GM21367 (cell line): ENCODE results near the gene POLD2.
"Not testable (repeated sequence)": the region's sequence is repeated elsewhere in the genome, so short reads cannot be mapped to it uniquely, and the experiment has no call there.

Experiments used
- ATAC-seq: cut with Tn5 transposase; IDR thresholded peaks from one replicate; pipeline ENCODE4 v1.9.1; 2021; ENCODE audit not compliant: unreplicated experiment

Gene POLD2

DNA sequence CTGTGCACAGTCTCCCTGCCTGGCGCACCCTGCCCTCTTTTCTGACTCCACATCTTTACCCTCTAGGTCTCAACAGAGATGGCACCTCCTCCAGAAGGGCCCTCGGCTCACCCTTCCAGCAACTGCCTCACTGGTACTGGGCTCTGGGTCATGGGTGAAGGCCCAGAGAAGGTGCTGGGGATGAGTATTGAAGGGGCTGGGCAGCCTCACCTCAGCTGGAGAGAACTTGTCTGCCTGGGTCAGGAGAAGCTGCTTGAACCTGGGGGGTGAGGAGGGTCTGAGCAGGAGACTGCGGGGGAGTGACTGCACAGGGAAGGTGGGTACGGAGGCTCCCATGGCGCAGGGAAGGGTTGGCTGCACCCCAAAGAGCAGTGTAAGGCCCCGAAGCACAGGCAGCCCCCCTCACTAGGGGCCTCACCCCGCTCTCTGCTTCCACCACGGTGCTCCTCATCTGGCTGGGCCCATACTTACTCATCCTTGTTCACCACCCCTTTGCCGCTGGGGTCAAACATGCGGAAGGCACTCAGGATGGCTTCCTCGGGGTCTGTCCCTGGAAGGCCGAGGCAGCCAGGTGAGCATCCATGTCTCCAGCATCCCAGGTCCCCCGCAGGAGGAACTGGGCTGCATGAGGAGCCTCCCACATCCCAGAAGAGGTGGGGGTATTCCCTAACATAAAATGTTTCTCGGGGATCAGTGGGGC is 16.1 kb upstream of the POLD2 start:
- ATAC-seq: no peak

DNA sequence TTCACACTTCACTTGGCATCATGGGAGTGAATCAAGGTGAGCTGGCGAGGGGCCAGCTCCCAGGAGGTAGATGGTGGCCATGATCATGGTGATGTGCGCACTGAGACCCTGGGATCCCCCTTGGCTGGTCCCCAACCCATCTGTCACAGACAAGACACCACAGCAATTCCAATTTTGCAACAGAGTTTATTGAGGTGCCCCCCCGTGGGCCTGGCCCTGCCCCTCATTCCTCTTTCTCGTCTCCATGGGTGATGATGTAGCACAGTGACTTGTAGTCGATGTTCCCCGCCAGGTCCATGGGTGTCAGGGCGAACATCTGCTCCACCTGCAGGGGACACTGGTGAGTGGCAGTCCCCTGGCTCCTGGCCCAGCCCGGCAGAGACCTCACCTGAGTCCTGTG is 15.3 kb upstream of the POLD2 start:
- no peak for ATAC-seq

DNA sequence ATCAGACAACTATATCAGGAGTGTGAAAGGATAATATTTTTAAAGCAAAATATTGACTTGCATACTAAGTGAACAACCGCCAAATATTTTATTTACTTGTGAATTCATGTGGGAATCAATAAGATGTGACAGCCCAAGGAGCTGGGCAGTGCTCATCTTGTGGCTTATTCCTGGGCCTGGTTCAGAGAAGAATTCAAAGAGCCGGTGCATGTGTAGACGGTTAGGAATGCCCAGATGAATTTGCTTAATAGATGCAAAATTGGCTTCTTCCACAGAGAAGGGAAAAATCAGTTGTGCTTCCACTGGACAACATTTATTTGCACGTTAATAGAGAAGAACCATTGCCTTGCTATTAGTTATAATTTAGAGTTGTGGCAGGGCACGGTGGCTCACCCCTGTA is 13.4 kb upstream of the POLD2 start:
- no peak for ATAC-seq

DNA sequence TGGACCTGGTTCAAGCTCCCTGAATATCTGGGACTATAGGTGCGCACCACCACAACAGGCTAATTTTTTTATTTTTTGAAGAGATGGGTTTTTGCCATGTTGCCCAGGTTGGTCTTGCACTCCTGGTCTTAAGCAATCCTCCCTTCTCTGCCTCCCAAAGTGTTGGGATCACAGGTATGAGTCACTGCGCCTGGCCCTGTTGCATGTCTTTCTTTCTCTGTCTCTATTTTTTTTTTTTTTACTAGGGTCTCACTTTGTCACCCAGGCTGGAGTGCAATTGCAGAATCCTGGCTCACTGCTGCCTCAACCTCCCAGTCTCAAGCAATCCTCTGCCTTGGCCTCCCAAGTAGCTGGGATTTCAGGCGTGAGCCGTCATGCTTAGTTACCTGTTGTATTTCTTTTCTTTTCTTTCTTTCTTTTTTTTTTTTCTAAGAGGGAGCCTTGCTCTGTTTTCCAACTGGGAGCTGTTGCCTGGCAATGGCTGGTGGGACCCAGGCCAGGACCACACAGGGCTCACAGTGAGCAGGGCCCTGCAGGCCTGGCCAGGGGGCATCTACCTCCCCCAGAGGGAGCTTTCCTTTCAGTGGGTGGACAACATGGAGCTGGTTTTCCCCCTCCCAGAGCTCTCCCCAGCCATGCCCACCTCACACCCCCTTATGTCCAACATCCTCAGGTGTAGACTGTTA is 11.7 kb upstream of the POLD2 start:
- no peak for ATAC-seq

DNA sequence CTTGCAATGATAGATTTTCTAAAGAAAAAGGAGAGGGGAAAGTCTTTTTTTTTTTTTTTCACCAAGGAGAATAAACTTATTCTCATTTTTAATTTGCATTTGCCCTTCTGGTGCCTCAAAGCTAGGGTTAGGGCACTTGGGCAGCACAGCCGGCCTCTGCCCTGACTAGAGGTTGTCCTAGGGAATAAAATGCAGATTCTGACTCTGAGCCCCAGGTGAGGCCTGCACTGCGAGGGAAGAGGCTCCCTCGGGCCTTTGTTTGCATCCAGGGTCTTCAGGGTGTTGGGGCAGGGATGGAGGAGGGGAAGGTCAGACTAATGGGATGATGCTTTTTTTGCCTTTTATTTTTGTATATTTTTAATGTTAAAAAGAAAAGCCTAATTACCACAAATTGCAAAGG is 9.9 kb upstream of the POLD2 start:
- no peak for ATAC-seq

DNA sequence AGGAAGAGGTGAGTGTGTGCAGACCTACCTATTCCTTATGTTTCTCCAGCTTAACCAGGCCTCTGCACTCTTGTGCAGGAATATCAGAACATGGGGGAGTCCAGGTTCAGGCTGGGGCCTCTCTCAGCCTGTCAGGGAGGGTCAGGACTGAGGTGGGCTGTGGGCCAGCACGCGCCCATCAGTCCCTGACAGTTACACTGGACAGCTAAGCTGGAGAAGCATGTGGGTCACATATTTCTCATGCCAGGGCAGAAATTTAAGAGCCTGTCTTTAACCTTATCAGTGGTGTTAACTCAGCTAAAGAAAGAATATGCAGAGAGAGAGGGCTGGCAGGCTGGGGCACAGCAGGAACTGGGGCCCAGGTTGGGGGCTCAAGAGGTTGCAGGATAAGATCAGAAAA is 8.7 kb upstream of the POLD2 start:
- ATAC-seq: no peak

DNA sequence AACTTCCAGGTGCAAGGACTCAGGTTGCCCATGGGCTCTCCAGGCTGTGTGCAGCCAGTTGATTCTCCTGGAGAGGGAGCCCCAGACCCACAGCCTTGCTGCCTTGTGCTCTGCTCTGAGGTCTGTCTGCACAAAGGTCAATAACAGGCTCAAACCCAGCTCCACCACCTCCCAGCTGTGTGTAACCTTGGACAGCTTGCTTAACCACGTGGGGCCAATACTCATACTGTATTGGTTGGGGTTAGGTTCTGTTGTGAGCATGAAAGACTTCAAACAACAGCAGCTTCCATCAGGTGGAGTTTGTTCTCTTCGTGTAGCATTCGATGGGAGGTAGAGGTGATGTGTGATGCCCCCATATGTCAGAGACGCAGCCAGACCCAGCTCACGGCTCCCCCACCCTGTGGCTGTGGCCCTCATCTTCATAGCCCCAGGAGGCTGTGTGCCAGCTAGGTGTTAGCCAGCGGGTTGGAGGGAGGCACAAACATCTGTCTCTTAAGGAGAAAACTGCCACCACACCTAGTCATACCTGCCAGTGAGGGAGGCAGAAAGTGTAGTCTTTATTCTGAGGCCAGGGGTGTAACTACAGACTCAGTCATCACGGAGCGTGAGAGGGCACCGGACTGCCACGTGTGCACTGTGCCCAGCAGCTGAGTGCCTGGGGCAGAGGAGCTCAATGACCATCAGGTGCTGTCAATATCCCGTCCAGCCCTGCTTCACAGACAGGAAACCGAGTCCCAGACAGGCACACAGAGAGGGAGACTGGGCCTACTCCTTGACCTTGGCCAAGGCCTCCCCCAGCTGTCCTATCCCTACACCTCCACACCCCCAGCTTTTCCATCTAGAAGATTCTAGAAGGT is 8.1 kb upstream of the POLD2 start:
- ATAC-seq: no peak

DNA sequence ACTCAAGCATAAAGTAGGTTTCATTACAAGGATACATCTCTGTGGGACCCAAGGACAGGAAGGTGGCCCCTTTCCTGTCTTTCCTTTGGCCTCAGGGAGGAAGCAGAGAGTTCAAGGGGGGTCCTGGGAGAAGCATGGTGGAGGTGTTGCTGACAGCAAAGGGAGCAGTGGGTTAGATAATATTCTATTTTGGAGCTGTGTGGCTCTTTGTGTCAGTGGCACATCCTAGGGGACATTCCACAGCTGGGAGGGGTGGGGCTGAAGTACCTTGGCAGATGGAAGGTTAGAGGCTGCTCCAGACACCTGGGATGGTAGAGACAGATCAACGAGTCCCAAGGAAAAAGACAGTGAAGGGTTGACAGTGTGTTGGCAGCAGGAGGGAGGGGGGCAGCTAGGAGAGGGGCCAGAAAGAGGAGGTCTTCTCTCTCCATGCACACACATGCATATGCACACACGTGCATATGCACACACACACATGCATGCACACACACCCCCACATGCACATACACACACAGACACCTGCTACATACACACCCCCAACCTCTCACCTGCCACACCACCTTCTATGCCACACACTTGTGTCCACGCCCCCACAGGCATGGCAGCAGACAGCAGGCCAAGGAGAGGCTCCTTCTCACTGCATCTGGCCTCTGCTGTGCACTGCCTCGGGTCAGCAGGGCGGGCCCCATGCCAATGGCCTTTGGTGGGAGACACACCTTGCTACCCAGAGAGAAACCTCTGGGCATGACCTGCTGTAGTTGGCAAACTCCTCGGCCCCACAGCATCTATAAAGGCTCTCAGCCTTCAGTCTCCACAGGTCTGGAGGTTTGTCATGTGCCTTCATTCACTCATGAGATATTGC is 5.6 kb upstream of the POLD2 start:
- ATAC-seq: no peak

DNA sequence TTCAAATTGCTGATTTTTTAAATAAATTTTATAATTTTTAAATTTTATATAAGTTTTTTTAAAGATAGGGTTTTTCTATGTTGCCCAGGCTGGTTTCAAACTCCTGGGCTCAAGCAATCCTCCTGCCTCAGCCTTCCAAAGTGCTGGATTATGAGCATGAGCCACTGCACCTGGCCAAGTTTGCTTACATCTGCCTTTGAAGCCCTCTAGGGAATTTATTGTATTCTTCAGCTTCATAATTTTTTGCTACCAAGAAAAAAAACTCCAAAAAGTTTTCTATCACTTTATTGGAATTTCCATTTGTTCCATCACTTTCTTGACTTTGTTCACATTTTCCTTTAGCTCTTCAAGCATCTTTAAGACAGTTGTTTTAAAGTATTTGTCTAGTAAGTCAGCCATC is 3.8 kb upstream of the POLD2 start:
- ATAC-seq: no peak

DNA sequence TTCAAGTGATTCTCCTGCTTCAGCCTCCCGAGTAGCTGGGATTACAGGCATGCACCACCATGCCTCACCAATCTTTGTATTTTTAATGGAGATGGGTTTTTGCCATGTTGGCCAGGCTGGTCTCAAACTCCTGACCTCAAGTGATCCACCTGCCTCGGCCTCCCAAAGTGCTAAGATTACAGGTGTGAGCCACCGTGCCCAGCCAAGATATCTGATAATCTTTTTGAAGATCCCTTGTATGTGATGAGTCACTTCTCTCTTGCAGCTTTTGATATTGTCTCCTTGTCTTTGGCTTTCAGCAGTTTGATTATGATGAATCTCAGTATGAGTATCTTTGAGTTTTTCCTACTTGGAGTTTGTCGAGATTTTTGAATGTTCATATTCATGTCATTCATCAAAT is 3.2 kb upstream of the POLD2 start:
- not testable (repeated sequence) for ATAC-seq

DNA sequence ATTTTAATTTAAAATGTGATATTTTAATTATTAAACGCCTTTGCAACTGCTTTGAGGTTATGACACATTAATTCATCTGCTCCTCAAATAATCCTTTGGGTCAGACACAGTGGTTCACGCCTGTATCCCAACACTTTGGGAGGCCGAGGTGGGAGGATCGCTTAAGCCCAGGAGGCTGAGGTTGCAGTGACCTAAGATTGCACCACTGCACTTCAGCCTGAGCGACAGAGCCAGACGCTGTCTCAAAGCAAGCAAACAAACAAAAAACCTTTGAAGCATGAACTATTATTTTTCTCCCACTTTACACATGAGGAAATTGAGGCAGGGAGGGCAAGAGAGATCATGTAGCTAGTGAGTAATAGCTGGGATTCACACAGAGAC is 1.5 kb upstream of the POLD2 start:
- ATAC-seq: no peak

DNA sequence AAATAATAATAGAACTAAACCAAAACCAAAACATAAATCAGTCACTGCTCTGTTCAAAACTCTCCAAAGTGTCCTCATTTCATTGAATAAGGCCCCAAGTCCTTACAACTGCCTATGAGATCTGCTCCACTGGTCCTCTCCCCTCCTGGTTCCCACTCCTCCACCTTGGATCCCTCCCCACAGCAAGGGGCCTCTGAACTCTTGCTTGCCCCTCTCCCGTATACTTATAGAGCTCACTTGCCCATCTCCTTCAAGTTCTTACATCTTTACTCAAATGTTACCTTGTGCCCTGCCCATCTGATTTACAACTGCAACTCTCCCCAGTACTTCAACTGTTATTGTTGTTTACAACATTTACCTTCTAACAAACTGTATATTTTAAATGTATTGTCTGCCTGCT is 819 bp downstream of the POLD2 start:
- no peak for ATAC-seq

DNA sequence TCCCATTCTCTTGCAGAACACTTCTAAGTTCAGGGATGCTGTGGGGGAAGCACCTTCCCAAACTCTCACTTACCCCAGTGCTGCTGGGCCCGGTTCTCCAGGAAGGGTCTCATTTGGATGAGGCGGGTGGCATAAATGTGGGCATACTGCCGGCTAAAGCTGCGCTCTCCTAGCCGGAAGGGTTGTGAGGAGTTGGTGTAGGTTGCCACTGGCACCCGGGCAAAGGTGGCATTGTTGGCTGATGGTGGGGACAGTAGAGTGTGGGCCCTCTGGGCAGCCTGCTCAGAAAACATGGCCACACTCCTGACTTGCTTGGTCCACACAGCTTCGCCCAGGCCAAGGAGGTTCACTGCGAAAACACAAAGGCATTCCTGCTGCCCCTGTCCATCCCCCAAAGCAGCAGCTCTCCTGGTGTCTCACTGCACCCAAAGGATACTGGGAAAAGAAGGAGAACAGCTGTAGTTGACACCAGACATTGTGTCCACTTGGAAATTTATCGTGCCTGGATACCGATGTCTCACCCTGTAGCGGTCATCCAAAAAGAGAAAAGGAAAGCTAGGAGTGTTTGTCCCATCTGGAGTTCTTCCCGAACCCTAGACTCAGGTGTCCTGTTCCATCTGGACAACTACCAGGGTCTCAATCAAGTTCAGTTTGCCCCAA is 1.5 kb downstream of the POLD2 start:
- ATAC-seq: no peak

DNA sequence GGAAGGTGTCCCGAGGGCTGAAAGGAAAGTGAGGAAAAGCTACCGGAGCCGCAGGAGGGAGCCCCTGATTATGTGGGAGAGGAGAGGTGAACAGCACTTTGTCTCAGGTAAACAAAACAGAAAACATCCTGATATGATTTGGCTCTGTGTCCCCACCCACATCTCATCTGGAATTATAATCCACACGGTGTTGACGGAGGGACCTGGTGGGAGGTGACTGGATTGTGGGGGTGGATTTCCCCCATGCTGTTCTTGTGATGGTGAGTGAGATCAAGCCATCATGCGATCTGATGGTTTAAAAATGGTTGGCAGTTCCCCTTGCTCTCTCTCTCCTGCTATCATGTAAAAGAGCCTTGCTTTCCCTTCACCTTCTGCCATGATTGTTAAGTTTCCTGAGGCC is 3.0 kb downstream of the POLD2 start:
- no peak for ATAC-seq

DNA sequence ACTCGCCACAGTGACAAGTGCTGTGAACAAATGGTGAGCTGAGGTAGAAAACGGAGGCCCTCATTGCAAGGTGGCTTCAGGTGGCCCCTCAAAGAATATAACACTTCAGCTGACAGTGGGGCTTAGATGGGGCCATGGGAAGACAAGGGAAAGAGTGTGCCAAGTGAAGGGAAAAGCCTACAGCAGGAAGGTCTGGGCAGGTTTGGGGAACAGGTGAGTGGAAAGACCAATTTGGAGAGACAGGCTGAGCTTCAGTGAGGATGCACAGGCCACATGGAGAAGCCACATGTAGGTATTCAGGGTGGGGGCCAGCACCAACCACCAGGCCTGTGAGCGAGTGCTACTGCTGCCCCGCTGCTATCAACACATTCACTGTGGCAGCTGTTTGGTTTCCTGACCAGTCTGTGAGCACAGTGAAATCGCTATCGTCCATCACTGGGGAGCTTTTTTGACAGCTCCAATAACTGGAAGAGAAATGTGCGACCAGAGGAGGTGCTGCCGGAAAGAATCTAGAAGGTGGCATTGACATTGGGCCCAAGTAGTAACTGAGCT is 3.4 kb downstream of the POLD2 start:
- ATAC-seq: no peak

DNA sequence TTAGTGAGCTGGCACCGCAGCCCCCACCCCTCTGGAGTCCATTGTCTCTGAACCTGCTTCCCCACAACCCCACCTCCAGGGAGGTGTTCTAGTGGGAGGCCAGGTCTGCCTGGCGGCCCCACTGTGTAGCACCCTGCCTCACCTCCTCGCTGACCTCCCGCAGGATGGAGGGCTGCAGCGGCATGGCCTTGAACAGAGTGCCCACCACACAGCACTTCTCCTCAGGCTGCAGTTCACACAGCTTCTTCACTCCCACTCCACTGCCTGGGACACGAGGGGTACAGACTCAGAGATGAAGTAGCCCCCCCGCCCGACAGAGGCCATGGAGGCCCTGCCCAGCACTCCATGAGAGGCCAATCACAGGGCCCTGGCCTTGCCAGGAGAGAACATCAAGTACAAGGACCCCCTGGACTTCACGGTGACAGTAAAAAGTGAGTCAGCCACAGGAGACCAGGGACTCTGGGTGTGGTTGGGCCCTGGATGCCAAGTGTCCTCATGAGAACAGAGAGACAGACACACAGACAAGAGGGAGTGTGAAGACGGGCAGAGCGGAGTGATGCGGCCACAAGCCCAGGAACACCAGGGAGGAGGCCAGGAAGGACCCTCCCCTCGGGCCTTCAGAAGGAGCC is 5.4 kb downstream of the POLD2 start:
- ATAC-seq: no peak

DNA sequence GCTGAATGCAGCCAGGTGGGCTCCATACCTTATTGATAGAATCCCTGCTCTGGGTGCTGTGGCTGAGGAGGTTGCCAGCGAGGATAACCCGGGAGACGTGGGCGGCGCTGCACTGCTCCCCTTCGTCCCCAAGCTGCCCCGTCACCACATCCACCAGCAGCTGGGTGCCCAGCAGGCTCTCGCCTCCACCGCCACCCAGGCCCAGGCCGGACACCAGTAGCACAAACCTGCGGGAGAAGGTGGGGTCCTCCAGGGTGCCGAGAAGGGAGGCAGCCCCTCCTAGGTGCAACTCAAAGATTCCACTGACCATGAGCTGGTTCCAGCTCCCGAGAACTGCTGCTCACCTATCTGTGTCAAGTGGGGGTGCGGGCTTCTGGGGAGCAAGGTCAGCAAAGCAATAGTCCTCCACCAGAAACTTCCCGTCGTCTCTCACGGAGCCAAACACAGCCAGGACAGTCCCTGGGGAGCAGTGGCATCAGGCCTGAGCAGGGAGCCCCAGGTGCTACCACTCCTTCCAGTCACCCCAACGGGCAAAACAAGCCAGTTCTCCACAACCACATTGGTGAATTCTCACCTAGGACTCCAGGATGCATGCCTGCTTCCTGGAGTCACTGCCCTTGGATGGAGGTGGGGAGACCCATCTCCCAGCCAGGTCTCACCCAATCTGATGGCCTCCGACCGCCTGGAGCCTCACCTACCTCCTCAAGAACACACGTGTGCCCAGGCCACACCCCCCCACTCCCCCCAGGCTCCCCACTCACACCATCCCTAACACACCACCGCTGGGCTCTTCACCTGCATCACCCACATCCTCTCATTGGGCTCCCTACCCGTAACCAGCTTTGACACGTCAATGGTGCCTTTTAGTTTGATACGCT is 6.3 kb downstream of the POLD2 start:
- ATAC-seq: no peak

DNA sequence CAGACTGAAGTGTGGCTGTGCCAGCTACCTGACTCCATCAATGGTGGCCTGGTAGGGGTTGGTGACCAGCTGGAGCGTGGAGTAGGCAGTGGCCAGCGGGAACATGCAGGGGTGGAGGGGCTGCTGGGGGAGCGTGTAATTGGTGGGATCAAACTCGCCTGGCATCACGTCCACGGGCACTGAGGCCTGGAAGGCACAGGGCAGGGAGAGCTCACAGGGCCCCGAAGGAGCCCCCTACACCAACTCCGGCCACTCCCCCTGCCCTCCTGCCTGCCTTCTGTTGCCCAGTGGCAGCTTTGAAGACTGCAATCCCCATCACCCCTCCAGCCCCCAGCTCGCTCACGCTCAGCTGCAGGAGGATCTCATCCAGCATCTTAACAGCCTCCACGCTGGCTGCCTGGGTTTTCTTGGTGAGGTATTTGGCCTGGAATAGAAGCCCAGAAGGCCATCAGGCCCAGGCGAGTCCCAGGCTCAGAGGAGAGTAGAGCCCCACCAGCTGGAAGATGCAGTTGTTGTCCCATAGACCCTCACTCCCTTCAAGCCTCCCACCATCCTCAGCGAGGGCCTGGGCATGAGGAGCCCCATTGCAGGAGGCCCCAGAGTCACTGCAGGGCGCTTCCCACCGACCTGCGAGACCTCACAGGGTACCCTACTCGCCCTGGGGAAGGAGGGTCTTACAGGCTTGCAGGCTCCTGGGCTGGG is 7.1 kb downstream of the POLD2 start:
- ATAC-seq: no peak
